Kidney epithelial cell (primary cell): ENCODE data around the gene ZFR2. TPM values are rescaled to one million over a fixed set of nuclear protein-coding genes. Genes with fewer than 3 reads are reported as not detected.
A peak's percentile ranks its signal among the peaks of the same experiment; 100 is the strongest.

Source experiments
- DNase-seq: peaks from one replicate; pipeline ENCODE4 v3.0.0-alpha.2; 2010; ENCODE audit warnings: low read depth
- H3K27me3 ChIP-seq: 2 replicates; pipeline ENCODE4 v1.6.0; 2011; ENCODE audit warnings: low read length; ENCODE audit not compliant: control insufficient read depth, insufficient read depth
- H3K36me3 ChIP-seq: 2 replicates; pipeline ENCODE4 v1.5.1; 2011; ENCODE audit warnings: low read length; ENCODE audit not compliant: control insufficient read depth, insufficient read depth
- H3K4me3 ChIP-seq: 2 replicates; pipeline ENCODE4 v1.5.1; 2011; ENCODE audit warnings: low read depth, mild to moderate bottlenecking, control low read depth, low read length
- CTCF ChIP-seq: IDR thresholded peaks from 2 replicates; pipeline ENCODE4 v1.5.1; 2011; ENCODE audit warnings: mild to moderate bottlenecking, moderate library complexity, low read length, control low read depth, inconsistent platforms; ENCODE audit not compliant: insufficient read depth, poor library complexity, severe bottlenecking
- total RNA-seq: library from RNA; depleted of rRNA; stranded (reverse); fragments of >200 nt; gene quantifications from 2 replicates; pipeline ENCODE4 v1.2.3, GENCODE V29; 2015

The ZFR2 gene
- total RNA-seq, 1 donor from 2014 or later, result 0.17 TPM

- Histone ChIP-seq H3K27me3 (peaks cover 28% of the 10 kb centered on the region), H3K36me3 (no peaks in the 10 kb centered on the region), H3K4me3 (no peak overlapping the region)
- TF ChIP-seq CTCF, result no peak
- no peak for DNase-seq
These were observed 1.8 kb downstream of the ZFR2 start for GRCh38 chr19:3866910-3867638.

- DNase-seq, result no peak
- peaks cover 15% of the 10 kb centered on the region for H3K27me3 ChIP-seq
- no peak for TF ChIP-seq CTCF
- H3K36me3 ChIP-seq, result no peaks in the 10 kb centered on the region
- H3K4me3 ChIP-seq, result no peak overlapping the region
These were observed 5.2 kb downstream of the ZFR2 start for GRCh38 chr19:3863648-3864047.

GRCh38 chr19:3862826-3863500 is 5.9 kb downstream of the ZFR2 start:
- TF ChIP-seq CTCF, result no peak
- DNase-seq, result no peak
- H3K4me3 ChIP-seq, result no peak overlapping the region
- H3K36me3 ChIP-seq, result no peaks in the 10 kb centered on the region
- H3K27me3 ChIP-seq, result peaks cover 10% of the 10 kb centered on the region

- H3K27me3 ChIP-seq, result peaks cover 2% of the 10 kb centered on the region
These were observed 8.3 kb downstream of the ZFR2 start for GRCh38 chr19:3860499-3860898.

GRCh38 chr19:3857449-3858003 is 11.3 kb downstream of the ZFR2 start:
- no peak for TF ChIP-seq CTCF
- H3K27me3 ChIP-seq, result peaks cover 2% of the 10 kb centered on the region
- peak; percentile 5 for DNase-seq

More at GRCh38 chr19:3860499-3860898, 8.3 kb downstream of the ZFR2 start:
- no peak overlapping the region for H3K4me3 ChIP-seq
- no peaks in the 10 kb centered on the region for H3K36me3 ChIP-seq
- no peak for TF ChIP-seq CTCF
- DNase-seq, result no peak

More at GRCh38 chr19:3857449-3858003, 11.3 kb downstream of the ZFR2 start:
- no peak overlapping the region for H3K4me3 ChIP-seq
- no peaks in the 10 kb centered on the region for H3K36me3 ChIP-seq
